Liver (tissue), 9 donors: ENCODE measurements around the gene PWWP2B. TPM values are rescaled to one million over a fixed set of nuclear protein-coding genes. Genes with fewer than 3 reads are reported as not detected.

ENCODE experiments used
- DNase-seq: peaks from one replicate; pipeline ENCODE4 v3.0.0-alpha.2; 2017; ENCODE audit warnings: low spot score
- H3K27ac ChIP-seq, 2 donors: one replicate each; pipeline ENCODE4 v1.7.0; 2013; ENCODE audit warnings: inconsistent platforms in 2 of 2, low read length in 2 of 2, control low read depth in 1 of 2, low read depth in 1 of 2, mild to moderate bottlenecking in 1 of 2
- H3K27me3 ChIP-seq, 4 donors: one replicate each; pipeline versions ENCODE4 v1.6.1 to v1.7.0; 2013; ENCODE audit warnings: low read length in 3 of 4, inconsistent platforms in 1 of 4, mild to moderate bottlenecking in 1 of 4, moderate library complexity in 1 of 4; ENCODE audit not compliant: control insufficient read depth in 4 of 4, insufficient read depth in 4 of 4
- H3K36me3 ChIP-seq, 4 donors: one replicate each; pipeline versions ENCODE4 v1.6.1 to v1.7.0; 2013; ENCODE audit warnings: low read length in 3 of 4, mild to moderate bottlenecking in 3 of 4, low read depth in 1 of 4, moderate library complexity in 1 of 4; ENCODE audit not compliant: control insufficient read depth in 4 of 4, insufficient read depth in 3 of 4
- H3K4me1 ChIP-seq, 4 donors: one replicate each; pipeline versions ENCODE4 v1.6.1 to v1.7.0; 2013; ENCODE audit warnings: low read length in 3 of 4, mild to moderate bottlenecking in 3 of 4, moderate library complexity in 1 of 4; ENCODE audit not compliant: control insufficient read depth in 4 of 4, insufficient read depth in 4 of 4
- H3K4me3 ChIP-seq, 3 donors: one replicate each; pipeline versions ENCODE4 v1.6.1 to v1.7.0; 2013; ENCODE audit warnings: low read length in 3 of 3, control low read depth in 1 of 3, low read depth in 1 of 3, mild to moderate bottlenecking in 1 of 3
- H3K9ac ChIP-seq, 2 donors: one replicate each; pipeline ENCODE4 v1.7.0; 2013; ENCODE audit warnings: low read length in 2 of 2, mild to moderate bottlenecking in 2 of 2, moderate library complexity in 2 of 2, control low read depth in 1 of 2, low read depth in 1 of 2
- H3K9me3 ChIP-seq, 4 donors: one replicate each; pipeline versions ENCODE4 v1.6.1 to v1.7.0; 2013; ENCODE audit warnings: low read length in 3 of 4; ENCODE audit not compliant: control insufficient read depth in 4 of 4
- ATF3 ChIP-seq: IDR thresholded peaks from 2 replicates; pipeline ENCODE4 v1.6.1; 2016; ENCODE audit warnings: antibody characterized with exemption
- CTCF ChIP-seq: fragments of 150-350 bp; IDR thresholded peaks from 2 replicates; pipeline ENCODE4 v1.5.1; 2017; ENCODE audit warnings: improper control_type of control experiment, low read depth, low read length; ENCODE audit not compliant: missing input control
- EGR1 ChIP-seq, 2 donors: IDR thresholded peaks; 2 replicates each; pipeline ENCODE4 v1.6.1; 2016 to 2018; ENCODE audit warnings: antibody characterized with exemption in 2 of 2, low read depth in 2 of 2
- FOXA1 ChIP-seq: IDR thresholded peaks from 2 replicates; pipeline ENCODE4 v1.6.1; 2016; ENCODE audit warnings: antibody characterized with exemption
- GABPA ChIP-seq, 2 donors: IDR thresholded peaks in 1 of 2; conservative IDR thresholded peaks in 1 of 2; 2 replicates each; pipeline ENCODE4 v1.6.1; 2016; ENCODE audit warnings: antibody characterized with exemption in 2 of 2, mild to moderate bottlenecking in 1 of 2, moderate library complexity in 1 of 2
- HNF4A ChIP-seq, 2 donors: conservative IDR thresholded peaks; 2 replicates each; pipeline ENCODE4 v1.6.1; 2016; ENCODE audit warnings: antibody characterized with exemption in 2 of 2, mild to moderate bottlenecking in 2 of 2
- HNF4G ChIP-seq: IDR thresholded peaks from 2 replicates; pipeline ENCODE4 v1.6.1; 2016; ENCODE audit warnings: antibody characterized with exemption
- JUND ChIP-seq, 2 donors: IDR thresholded peaks; 2 replicates each; pipeline ENCODE4 v1.6.1; 2016; ENCODE audit warnings: antibody characterized with exemption in 2 of 2
- NR2F2 ChIP-seq: IDR thresholded peaks from 2 replicates; pipeline ENCODE4 v1.6.1; 2016; ENCODE audit warnings: antibody characterized with exemption
- RAD21 ChIP-seq, 2 donors: IDR thresholded peaks; 2 replicates each; pipeline ENCODE4 v1.6.1; 2016; ENCODE audit warnings: antibody characterized with exemption in 2 of 2, mild to moderate bottlenecking in 2 of 2
- RXRA ChIP-seq, 2 donors: IDR thresholded peaks; 2 replicates each; pipeline ENCODE4 v1.6.1; 2017 to 2018; ENCODE audit warnings: antibody characterized with exemption in 2 of 2, mild to moderate bottlenecking in 1 of 2
- SP1 ChIP-seq: IDR thresholded peaks from 2 replicates; pipeline ENCODE4 v1.6.1; 2018; ENCODE audit warnings: antibody characterized with exemption, mild to moderate bottlenecking
- TAF1 ChIP-seq: conservative IDR thresholded peaks from 2 replicates; pipeline ENCODE4 v1.6.1; 2016; ENCODE audit warnings: antibody characterized with exemption, mild to moderate bottlenecking
- ZBTB33 ChIP-seq: IDR thresholded peaks from 2 replicates; pipeline ENCODE4 v1.6.1; 2016; ENCODE audit warnings: antibody characterized with exemption
- WGBS: extraction: QIAGEN DNeasy Blood & Tissue Kit; methylation state at CpG from one replicate; pipeline ENCODE4 v1.1.7; 2013; 5-methylcytosine and 5-hydroxymethylcytosine counted together
- polyA plus RNA-seq, 2 donors: library from polyadenylated mRNA; stranded (reverse) in 1 of 2; unstranded in 1 of 2; fragments of 200-250 nt in 1 of 2; fragments of >200 nt in 1 of 2; fragmentation: Nextera tagmentation in 1 of 2; extraction: Ambion mirVana in 1 of 2; gene quantifications; one replicate each; pipeline versions ENCODE4 v1.2.1 to v1.2.3, GENCODE V29; 2013 to 2015
- total RNA-seq, 2 donors: library from RNA; depleted of rRNA; stranded (reverse); fragments of >200 nt; gene quantifications; one replicate each; pipeline ENCODE4 v1.2.3, GENCODE V29; 2014
- donor health status: healthy.
- donor health status: healthy.
- donor health status: healthy.
- donor health status: healthy.
- donor health status: healthy.

Gene PWWP2B
- total and polyA plus RNA-seq, 4 donors = 0.75 to 4.2 (median 3.6) TPM

GRCh38 chr10:132458586-132459300 lies 61.7 kb downstream of the PWWP2B start:
- no peaks in the 10 kb centered on the region for H3K27me3 ChIP-seq
- no peaks in the 10 kb centered on the region for H3K9me3 ChIP-seq
- DNase-seq = peak; percentile 69
- H3K27ac ChIP-seq = no peak overlapping the region
- H3K36me3 ChIP-seq = no peaks in the 10 kb centered on the region
- no peak overlapping the region for H3K9ac ChIP-seq
- H3K4me1 ChIP-seq = peaks cover 4 to 21% (median 13%) of the 10 kb centered on the region in 4 donors
- no peak overlapping the region for H3K4me3 ChIP-seq
- peak; percentile 88 to 94 for TF ChIP-seq RAD21 (IDR thresholded peaks at IDR 0.05)
- TF ChIP-seq CTCF = peak; percentile 78
- no peak for TF ChIP-seq NR2F2
- 33% methylated on average over 31 of the region's 31 CpGs for WGBS

DNA sequence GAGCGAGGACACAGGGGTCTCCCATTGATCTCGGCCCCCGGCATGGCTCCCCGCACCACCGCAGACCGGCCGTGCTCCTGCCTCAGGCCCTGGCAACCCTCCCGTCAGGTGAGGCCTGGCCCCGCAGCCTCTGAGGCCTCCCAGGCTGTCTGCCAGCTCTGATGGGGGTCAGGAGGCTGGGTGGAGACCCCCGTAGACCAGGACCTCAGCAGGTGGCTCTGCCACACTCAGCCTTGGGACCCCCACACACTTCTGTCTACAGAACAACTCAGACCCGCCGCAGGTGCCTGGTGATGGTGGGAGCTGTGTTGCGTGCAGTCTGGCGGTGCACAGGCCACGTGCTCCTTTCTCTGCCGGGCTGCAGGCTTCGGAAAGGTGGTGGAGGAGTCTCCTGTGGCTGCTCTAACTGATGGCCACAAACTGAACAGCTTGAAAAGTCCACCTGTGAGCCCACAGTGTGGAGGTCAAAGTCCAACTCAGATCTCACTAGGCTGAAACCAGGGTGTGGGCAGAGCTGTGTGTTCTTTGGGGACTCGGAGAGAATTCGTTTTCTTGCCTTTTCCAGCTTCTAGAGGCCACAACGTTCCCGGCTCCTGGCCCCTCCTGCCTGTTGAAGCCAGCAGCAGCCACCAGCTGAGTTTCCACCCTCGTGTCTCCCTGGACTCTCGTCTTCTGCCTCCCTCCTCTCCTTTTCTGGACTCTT lies 62.5 kb downstream of the PWWP2B start:
- H3K9me3 ChIP-seq = no peaks in the 10 kb centered on the region
- TF ChIP-seq SP1 = peak; percentile 82
- no peak for TF ChIP-seq GABPA (IDR thresholded peaks at IDR 0.05 in 1 of 2, conservative IDR thresholded peaks at IDR 0.05 in 1 of 2)
- peak; percentile 88 to 90 for TF ChIP-seq HNF4A (conservative IDR thresholded peaks at IDR 0.05)
- TF ChIP-seq RXRA (IDR thresholded peaks at IDR 0.05) = no peak
- peak; percentile 50 to 69 for TF ChIP-seq RAD21 (IDR thresholded peaks at IDR 0.05)
- TF ChIP-seq FOXA1 = no peak
- TF ChIP-seq HNF4G = peak; percentile 76
- H3K9ac ChIP-seq = no peak overlapping the region
- H3K27me3 ChIP-seq = no peaks in the 10 kb centered on the region
- no peaks in the 10 kb centered on the region for H3K36me3 ChIP-seq
- H3K4me3 ChIP-seq = no peak overlapping the region
- no peak overlapping the region for H3K27ac ChIP-seq
- DNase-seq = no peak
- H3K4me1 ChIP-seq = peaks cover 4 to 21% (median 13%) of the 10 kb centered on the region in 4 donors
- WGBS = 67% methylated on average over 23 of the region's 23 CpGs

- no peak for DNase-seq
- H3K27me3 ChIP-seq = no peaks in the 10 kb centered on the region
- no peaks in the 10 kb centered on the region for H3K9me3 ChIP-seq
- 85% methylated on average over 15 of the region's 15 CpGs for WGBS
- TF ChIP-seq RXRA (IDR thresholded peaks at IDR 0.05) = no peak
- TF ChIP-seq FOXA1 = no peak
- no peak for TF ChIP-seq ATF3
- no peak for TF ChIP-seq GABPA (IDR thresholded peaks at IDR 0.05 in 1 of 2, conservative IDR thresholded peaks at IDR 0.05 in 1 of 2)
- TF ChIP-seq ZBTB33 = no peak
- no peak for TF ChIP-seq TAF1
- TF ChIP-seq JUND (IDR thresholded peaks at IDR 0.05) = no peak
- TF ChIP-seq EGR1 (IDR thresholded peaks at IDR 0.05; ENCODE audit: low read depth in 2 of 2) = no peak
- TF ChIP-seq NR2F2 = no peak
- TF ChIP-seq RAD21 (IDR thresholded peaks at IDR 0.05) = no peak
- H3K4me1 ChIP-seq = peaks cover 4 to 21% (median 13%) of the 10 kb centered on the region in 4 donors
- no peak overlapping the region for H3K27ac ChIP-seq
- H3K36me3 ChIP-seq = no peaks in the 10 kb centered on the region
- no peak overlapping the region for H3K9ac ChIP-seq
- H3K4me3 ChIP-seq = no peak overlapping the region
These were observed 63.1 kb downstream of the PWWP2B start for GRCh38 chr10:132460071-132460470.
